Measurements from ENCODE around the gene SPINDOC.

SPINDOC gene

DNA sequence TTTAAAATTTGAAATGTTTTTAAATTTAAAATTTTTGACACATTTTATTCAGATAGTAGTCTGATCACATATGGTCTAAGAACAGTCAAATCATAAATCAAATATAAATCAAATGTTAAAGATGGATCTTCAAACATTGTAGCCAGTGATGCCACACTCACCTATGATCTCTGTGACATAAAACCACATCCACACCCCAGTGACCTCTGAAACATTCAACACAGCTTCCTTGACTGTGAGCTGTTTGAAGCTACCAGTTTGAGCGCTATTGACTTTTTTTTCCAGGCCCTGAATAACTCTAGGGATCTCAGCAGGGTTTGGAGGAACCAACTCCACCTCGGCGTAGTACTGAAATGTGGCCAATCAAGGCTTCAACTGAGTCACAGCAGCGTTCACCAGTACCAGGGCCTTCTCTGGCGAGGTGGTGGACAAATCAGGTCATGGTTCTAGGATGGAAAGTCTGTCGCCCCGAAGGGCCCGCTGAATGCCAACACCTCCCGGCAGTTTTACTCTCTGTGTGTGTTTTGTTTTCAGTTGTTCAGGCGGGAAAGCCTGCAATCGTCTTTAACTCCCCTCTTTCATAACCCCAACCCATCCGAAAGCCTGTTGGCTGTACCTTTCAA, 21.4 kb downstream of the SPINDOC start:
- FAIRE-seq: no peak

DNA sequence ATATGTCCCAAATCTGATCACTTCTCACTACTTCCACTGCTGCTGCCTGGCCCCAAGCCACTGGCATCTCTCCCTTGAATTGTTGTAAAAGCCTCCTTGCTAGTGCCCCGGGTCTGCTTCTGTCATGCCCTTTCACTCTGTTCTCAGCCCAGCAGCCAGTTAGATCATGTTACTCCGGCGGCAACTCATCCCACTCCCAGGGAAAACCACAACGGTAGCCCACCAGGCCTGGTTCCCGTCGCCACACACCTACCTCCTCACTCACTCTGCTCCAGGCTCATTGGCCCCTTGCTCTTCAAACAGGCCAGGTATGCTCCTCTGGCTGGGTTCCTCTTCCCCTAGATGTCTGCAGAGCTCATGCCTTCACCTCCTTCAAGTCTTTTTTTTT, 21.9 kb downstream of the SPINDOC start:
- FAIRE-seq: no peak

DNA sequence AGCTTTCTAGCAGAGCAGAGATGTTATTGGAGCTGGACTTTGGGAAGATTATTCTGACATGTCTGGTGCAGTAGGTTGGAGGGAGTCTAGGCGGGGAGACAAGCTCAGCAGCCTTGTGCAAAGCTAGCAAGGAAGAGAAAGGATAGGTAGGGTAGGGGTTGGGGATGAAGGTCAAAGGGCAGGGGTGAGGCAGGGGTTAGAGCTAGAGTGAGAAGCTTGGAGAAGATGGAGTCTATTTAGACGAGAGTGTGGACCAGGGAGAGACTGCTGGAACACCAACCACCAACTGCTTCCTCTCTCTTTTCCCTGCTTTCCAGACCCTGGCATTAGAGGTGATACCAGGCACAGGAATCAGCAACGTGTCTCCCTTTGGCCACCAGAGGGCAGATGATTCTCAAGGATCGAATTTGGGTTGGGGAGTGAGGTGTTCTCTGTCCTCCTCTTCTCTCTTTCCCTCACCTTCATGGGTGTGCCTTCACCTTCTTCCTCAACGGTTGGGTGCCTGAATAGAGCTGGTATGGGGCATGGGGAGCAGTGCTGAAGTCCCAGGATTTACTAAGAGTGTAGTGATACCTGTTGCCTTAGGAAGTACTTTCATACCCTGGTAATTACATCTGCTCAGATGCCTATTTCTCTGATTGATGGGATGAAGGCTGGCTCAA, 23.9 kb downstream of the SPINDOC start:
- no peak for FAIRE-seq

DNA sequence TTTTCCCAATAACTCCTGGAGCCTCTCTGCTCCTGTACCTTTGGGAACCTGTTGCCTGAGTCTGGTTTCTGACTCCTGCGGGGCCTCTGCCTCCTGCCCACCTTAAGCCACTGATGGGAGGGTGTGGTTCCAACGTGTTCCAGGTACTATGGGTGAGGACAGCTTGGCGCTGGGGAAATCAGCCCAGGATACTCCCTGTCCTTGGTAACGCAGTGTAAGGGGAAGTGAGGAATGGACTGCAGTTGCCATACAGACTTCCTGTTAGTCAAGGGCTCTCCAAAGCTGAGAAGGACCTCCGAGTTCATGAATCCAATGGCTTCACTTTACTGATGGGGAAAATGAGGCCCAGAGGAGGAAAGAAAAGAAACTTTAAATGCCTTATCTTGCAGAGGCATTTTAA, 24.5 kb downstream of the SPINDOC start:
- FAIRE-seq: no peak

DNA sequence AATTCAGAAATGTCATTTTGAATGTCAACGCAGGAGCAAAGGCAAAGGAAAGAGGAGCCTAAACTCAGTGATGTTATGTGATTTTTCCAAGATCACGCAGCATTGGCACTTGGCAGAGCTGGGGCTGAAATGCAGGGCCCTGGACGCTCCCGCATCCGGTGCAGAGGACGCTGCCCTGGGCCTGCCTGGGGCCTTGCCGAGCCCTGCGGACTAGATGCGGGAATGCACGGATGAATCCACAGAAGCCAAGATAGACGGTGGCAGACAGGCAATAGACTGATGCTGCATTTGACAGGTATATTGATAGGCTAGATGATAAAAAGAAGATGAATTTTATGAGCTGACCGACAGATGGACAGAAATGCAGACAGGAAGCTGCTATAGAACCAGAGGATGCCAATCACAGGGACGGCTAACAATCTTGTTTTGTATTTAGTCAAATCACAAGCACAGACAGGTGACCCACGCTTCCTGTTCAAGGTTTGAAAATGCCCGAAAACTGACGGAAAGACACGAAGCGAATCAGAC, 25.0 kb downstream of the SPINDOC start:
- FAIRE-seq: no peak

DNA sequence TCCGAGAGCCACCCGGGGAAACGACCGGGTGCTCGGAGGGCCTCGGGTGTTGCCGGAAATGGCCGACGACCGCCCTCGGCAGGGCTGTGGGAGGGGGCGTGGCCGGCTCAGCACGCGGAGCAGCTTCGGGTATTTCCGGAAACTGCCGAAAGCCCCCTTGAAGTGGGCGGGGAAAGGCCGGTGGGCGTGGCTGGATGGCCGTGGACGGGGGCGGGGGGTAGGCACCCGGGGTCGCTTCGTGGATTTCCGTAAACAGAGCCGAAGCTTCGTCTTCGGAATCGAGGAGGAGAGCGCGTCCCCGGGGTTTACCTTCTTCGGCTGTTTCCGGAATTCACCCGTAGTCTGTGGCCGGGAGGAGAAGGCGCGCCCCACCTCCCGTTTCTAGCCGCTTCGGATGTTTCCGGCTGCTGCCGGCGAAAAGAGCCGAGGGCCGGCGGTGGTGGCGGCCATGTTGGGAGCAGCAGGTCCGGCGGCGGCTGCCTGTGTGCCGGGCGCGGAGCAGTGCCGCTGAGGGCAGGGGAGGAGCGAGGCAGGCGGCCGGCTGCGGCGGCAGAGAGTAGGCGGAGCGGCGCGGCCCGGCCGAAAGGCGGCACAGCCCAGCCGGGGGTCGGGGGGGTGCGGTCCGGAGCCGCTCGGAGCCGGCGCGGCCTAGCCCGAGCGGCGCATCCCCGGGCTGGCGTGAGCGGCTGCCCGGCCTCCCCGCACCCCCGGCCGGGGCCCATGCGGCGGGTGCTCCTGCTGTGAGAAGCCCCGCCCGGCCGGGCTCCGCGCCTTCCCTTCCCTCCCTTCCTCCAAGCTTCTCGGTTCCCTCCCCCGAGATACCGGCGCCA, 25.6 kb downstream of the SPINDOC start, which contains the start of gene MARK2:
Gene MARK2 (plus strand): TSS at position 433 of the 830 bp plus-strand sequence. CDS start 397 bp downstream, at position 830.
- peak; percentile 51 for FAIRE-seq

DNA sequence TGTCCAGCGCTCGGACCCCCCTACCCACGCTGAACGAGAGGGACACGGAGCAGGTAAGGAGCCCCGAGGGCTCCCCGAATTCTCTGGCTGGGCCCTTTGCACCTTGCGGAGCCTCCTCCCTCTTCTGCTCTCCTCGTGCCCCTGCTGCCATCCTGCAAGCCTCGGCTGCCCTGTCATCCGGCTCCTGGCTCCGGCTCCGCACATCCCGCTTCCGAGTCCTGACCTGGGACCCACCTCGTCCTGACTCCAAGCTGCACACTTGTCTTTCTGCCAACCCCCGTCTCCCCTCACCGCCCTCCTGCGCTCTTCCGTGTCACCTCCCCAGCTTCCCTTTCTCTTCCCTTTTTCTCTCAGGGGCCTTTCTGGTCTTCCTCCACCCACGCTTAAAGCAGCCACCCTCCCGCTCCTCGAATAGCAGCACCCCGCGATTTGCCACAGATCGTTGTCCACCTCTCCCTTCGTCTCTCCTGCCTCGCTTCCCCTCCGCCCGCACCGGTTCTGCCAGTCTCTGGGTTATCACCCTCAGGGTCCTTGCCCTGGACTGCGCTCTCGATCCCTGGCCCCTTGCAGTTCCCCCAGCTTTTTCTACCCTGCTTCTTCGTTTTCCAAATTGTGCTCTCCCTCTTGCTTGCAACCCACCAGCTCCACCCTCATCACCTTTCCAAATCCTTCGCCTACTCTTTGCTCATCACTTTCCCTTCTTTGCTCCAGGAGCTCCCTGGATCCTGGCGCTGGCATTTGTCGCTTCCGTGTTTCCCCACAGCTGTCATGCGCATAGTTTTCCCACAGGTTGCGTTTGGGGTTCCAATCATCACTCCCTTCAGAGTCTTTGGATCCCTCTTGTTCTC, 26.5 kb downstream of the SPINDOC start:
- no peak for FAIRE-seq

DNA sequence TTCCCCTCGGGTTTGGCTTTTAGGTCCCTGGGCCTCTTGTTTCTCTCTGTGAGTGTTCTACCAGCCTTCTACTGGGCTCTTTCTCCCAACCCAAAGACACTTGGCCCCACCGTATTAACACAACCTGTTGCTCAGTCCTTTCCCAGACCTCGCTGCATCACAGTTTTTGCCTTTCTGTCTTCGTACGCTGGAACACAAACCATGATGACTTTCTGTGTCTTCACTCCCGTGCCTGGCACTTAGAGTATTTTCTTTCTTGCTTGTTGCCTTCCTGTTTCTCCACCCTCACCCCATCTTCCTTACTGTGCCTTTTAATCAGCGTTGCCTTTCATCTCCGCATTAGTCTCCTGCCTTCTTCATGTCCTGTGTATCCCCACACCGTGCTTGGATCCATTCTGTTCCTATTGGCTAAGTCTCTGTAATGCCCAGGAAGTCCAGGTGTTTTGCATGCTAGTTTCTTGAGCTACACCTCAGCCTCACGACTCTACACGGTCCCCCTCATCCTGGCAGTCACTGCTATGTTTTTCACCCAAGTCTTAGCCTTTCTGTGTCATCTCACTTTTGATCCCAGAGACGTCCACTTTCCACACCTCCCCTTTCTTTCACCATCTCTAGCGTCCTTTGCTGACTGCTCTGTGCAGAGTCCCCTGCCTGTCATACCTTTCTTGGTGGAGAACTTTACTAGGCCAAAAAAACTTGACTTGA, 27.3 kb downstream of the SPINDOC start:
- no peak for FAIRE-seq

DNA sequence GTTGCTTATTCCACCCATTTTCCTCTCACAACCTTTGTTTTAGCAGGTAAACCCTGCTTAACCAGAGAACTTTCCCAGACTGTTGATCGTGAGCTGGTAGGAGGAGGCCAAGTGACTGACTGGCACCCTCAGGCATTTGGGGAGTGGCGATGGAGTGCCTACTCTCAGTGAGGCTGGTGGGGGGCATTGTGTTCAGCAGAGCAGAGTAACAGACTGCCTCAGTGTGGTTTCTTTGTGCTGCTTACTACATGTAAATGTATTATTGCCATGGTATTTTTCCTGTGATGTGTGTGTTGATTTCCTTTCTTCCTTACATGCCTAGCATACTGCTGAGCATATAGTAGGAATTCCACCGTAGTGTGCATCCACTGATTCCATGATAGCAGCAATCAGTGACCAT, 28.3 kb downstream of the SPINDOC start:
- FAIRE-seq: no peak

DNA sequence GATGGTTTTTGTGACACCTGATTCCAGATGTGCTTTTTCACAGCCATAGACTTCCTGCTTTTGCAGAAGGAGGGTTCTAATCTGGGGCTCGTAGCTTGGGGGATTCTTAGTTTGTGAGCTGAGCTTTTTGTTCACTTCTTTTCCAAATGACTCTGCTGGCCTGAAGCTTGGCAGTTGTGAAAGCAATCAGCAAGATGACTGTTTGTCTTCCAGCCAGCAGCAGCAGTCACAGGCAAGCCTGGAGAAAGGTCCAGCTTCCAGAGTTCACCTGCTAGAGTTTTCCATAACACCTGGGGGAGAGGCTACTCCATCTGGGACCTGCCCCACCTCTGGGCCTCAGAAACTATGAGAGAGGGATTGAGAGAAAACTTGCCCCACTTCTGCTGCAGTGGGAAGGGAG, 29.8 kb downstream of the SPINDOC start:
- no peak for FAIRE-seq

DNA sequence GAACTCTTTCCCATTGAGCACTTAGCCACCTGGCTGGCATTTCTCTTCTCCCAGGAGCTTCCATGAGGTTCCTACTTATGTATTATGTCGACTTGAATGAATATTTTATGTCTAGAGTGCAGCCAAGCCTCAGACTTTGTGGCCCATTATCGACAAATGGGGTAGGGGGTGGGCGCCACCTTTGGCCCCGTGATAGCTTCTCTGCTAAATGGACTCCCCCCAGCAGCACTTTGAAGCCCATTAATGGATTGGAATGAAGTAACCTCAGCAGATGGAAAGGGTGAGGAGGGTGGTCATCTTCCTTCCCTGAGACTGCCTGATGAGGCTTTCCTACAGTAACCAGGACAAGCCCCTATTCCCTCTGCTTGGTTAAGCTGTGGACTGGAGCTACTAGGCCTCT, 31.6 kb downstream of the SPINDOC start:
- FAIRE-seq: no peak

DNA sequence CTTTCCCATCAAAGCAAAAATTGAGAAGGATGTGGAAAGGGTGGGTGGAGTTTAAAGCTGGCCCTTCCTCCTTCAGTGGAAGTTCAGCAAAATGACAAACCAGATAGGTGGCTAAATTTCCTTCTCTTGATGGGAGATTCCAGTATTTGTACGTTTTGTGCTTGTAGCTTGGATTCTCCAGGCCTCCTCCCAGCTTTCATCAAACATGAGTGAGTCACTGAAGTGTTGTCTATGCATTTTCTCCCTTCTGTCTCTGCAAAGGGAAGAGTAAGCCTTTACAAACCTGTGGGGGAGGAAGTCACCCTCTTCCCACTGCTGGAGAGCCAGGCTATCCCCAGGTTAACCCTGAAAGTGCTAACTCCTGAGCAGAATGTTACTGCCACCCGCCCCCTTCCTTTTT, 32.0 kb downstream of the SPINDOC start:
- no peak for FAIRE-seq

DNA sequence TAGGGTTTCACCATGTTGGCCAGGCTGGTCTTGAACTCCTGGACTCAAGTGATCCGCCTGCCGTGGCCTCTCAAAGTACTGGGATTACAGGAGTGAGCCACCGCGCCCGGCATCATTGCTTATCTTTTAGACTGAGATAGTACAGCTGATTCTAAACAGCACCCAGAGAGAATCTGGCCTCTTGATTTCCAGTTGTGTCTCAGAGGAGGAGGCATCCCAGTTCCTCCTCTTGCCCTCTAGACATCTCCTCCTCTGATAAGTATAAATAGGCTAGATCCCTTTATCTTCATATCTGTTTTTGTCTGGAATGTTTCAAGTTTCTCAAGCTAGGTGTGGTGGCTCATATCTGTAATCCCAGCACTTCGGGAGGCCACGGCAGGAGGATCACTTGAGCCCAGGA, 32.7 kb downstream of the SPINDOC start:
- FAIRE-seq: no peak

DNA sequence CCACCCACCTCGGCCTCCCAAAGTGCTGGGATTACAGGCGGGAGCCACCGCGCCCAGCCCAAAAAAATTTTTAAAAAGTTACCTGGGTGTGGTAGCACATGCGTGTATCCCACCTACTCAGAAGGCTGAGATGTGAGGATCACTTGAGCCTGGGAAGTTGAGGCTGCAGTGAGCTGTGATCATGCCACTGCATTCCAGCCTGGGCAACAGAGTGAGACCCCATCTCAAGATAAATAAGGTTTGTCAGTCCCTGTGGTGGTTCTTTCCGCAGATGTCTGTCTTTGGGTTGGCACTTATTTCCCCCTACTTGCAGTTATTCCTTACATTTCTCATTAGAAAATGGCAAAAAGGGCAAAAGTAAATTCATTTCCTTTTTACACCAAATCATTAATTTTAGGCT, 33.6 kb downstream of the SPINDOC start:
- FAIRE-seq: no peak

DNA sequence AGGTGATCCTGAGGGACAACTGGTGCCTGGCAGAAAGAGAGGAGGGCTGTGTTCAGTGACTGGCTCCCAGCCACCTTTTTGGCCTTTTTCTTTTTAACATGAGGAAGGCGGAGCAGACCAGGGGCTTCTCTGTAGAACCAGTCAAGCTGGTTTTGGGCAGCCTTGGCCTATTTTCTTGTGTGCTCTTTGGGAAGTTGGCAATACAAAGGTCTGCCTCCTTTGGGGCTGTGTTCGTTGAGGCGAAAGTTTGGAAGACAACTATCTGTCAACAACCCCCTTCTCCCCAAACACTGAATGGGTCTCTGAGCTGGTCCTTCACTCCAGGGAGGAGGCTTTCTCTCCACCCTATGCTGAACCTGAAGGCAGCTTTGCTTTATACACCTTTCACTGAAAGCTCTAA, 34.1 kb downstream of the SPINDOC start:
- no peak for FAIRE-seq

DNA sequence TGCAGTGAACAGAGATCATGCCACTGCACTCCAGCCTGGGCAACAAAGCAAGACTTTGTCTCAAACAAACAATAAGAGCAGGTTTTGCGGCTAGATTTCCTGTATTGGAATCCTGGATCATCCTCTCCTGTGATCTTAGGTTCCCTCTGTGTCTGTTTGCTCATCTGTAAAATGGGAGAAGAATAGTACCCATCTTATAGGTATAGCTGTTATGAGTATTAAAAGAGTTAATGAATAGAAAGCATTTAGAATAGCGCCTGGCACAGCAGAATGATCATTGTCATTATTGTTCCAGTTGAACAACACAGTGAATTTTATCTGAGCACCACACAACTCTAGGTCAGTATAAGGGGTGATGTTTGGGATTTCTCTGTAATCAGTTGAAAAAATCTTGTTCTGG, 36.4 kb downstream of the SPINDOC start:
- FAIRE-seq: no peak

DNA sequence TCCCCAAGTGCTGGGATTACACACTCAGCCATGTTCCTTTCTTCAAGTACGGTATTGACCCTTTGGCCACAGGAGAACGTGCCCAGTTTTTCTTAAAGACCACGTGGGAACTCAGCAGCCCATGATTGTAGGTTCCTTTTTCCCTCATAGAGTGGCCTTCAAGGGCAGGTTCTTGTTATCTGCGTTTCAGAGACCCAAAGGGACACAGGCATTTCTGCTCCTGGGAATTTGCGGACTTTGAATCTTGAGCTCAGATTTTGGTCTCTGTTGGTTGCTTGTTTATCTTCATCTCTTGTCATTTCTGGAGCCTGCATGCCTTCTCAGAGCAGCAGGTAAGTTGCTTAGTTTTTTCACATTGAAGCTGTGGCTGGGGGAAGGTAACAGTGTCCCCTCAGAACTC, 37.7 kb downstream of the SPINDOC start:
- FAIRE-seq: no peak

DNA sequence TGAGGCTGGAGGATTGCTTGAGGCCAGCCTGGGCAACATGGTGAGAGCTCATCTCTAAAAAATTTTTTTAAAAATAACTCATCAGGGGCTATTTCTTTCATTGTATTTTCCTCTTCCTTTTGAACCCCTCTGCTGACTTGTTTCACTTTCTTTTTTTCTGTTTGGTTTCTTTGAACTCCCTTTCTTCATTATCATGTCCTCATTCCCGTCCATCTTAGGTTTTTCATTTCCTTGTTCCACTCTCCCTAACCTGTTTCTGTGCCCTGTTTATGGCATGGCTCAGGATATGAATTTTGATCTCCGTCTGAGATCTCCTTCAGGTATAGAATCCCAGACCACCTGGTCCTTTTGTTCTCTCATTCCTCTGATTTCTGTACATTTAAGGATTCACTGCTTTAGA, 38.1 kb downstream of the SPINDOC start:
- no peak for FAIRE-seq

DNA sequence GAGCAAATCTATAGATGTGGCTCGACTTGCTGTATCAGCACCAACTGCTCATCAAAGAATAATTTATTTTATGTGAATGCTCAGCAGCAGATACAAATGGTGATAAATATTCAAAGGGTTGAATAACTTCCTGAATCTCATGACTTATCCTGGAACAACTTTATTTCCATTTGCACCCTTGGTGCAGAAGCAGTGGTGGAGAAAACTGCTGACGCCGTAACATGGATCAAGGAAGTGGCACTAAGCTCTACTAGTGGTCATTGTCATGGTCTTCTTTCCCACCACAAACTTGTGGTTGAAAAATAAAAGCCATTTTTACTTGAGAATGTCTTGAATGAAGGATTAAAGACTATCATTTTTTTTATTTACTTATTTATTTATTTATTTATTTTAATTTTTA, 40.2 kb downstream of the SPINDOC start:
- FAIRE-seq: no peak

DNA sequence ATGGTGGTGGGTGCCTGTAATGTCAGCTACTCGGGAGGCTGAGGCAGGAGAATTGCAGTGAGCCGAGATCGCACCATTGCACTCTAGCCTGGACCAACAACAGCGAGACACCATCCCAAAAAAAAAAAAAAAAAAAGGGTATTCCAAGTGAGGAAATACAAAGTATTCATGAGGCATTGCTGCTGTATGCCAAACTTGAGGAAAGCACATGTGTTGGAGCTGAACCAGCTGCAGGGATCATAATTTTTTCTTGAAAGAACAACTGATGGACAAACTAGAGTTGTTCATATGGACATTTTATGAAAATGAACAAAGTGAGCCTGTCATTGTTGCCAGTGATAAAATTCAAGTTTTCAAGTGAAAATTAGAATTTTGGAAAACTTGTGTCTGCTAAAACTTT, 41.4 kb downstream of the SPINDOC start:
- no peak for FAIRE-seq

DNA sequence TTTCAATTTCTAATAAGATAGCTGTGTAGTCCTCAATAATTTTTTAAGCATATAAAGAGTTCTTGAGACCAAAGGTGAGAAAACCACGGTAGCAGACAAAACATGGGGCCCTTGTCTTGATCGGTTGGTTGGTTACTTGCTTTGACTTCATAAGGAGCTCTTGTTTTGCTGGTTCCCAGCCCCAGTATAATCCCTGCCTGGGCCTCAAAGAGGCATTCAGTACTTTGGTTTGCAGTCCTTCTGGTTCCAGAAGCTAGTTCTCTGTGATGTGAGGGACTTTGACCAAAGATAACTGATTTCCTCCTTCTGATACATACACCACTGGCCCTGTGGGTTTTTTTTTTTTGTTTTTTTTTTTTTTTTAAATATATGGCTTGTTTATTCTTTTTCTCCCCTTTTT, 42.7 kb downstream of the SPINDOC start:
- FAIRE-seq: no peak
